ENCODE data around the gene SGPL1.
A peak's percentile ranks its signal among the peaks of the same experiment; 100 is the strongest.

The SGPL1 gene

DNA sequence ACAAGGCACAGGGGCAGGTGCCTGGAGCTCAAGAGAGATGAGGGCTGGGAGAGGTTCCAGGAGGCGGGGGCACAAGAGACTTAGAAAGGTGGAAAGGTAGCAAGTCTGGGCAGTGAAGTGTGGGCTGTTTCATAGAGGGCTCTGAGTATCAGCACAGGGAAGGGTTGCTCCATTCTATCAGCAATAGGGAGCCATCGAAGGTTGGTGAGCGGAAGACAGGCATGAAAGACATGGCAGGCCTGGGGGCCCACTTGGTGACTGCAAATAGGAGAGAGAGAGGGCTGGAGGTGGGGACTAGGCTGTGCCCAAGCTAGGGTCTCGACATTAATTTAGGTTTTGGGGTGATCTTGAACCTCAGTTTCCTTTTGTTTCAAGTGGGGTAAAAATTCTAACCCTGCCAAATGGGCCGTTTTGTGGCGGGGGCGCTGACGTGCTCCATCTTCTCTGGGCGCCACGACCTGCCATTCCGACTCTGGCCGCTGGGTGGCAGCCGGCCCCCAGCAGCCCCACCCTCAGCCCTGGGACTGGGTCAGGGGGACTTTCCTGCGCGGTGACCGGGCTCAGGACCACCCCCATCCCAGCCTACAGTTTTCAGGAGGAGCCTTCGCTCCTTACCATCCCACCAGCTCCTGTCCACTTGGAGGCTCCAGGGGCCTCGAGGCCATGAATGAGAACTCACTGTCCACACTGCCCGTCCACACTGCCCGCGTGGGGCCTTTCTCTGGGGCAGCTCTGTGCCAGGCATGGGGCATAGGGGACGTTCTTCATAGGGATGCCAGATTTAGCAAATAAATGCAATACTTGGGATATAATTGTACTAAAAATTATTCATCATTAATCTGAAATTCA is 109.9 kb downstream of the SGPL1 start:
- DNase-seq = peak; percentile 5
- no peak overlapping the region for H3K27ac Mint-ChIP-seq
- no peaks in the 10 kb centered on the region for H3K36me3 Mint-ChIP-seq
- peaks cover 12 to 17% of the 10 kb centered on the region in 2 donors for H3K4me1 Mint-ChIP-seq
- H3K27me3 Mint-ChIP-seq = peaks cover 28 to 37% of the 10 kb centered on the region in 2 donors
- H3K9me3 Mint-ChIP-seq = no peaks in the 10 kb centered on the region
- peak; percentile 78 to 79 for ATAC-seq (replicated peaks)
- H3K4me3 Mint-ChIP-seq = no peak overlapping the region

- no peak for DNase-seq
- Mint-ChIP-seq H3K27me3 (peaks cover 26 to 32% of the 10 kb centered on the region in 2 donors), H3K36me3 (no peaks in the 10 kb centered on the region), H3K9me3 (no peaks in the 10 kb centered on the region), H3K27ac (no peak overlapping the region), H3K4me1 (peaks cover 12 to 17% of the 10 kb centered on the region in 2 donors), H3K4me3 (no peak overlapping the region)
- ATAC-seq (replicated peaks) = no peak
Measured at GRCh38 chr10:70926226-70927000, 110.7 kb downstream of the SGPL1 start.

GRCh38 chr10:70927189-70927943 is 111.6 kb downstream of the SGPL1 start:
- no peaks in the 10 kb centered on the region for H3K9me3 Mint-ChIP-seq
- no peak overlapping the region for H3K27ac Mint-ChIP-seq
- peaks cover 12 to 17% of the 10 kb centered on the region in 2 donors for H3K4me1 Mint-ChIP-seq
- H3K4me3 Mint-ChIP-seq = no peak overlapping the region
- no peak for DNase-seq
- H3K27me3 Mint-ChIP-seq = peaks cover 19 to 29% of the 10 kb centered on the region in 2 donors
- ATAC-seq (replicated peaks) = no peak
- no peaks in the 10 kb centered on the region for H3K36me3 Mint-ChIP-seq

- H3K9me3 Mint-ChIP-seq = no peaks in the 10 kb centered on the region
- peaks cover 19 to 27% of the 10 kb centered on the region in 2 donors for H3K27me3 Mint-ChIP-seq
- no peaks in the 10 kb centered on the region for H3K36me3 Mint-ChIP-seq
- H3K27ac Mint-ChIP-seq = no peak overlapping the region
- DNase-seq = no peak
- peaks cover 12 to 17% of the 10 kb centered on the region in 2 donors for H3K4me1 Mint-ChIP-seq
- ATAC-seq (replicated peaks) = no peak
- H3K4me3 Mint-ChIP-seq = no peak overlapping the region
Measured at GRCh38 chr10:70928140-70928539, 112.4 kb downstream of the SGPL1 start.

- peaks cover 8 to 12% of the 10 kb centered on the region in 2 donors for H3K4me1 Mint-ChIP-seq
- DNase-seq (no peak), ATAC-seq (replicated peaks) (no peak)
- H3K9me3 Mint-ChIP-seq = no peaks in the 10 kb centered on the region
- no peak overlapping the region for H3K27ac Mint-ChIP-seq
- H3K36me3 Mint-ChIP-seq = no peaks in the 10 kb centered on the region
- H3K27me3 Mint-ChIP-seq = peaks cover 9 to 11% of the 10 kb centered on the region in 2 donors
- H3K4me3 Mint-ChIP-seq = no peak overlapping the region
Measured at GRCh38 chr10:70930263-70931000, 114.7 kb downstream of the SGPL1 start.

All from stimulated activated naive B cell treated with anti-CD40 and anti-IgM and Interleukin-4, amounts not matched to agents 10 μg/mL and 1 μg/mL and 100 μg/mL, for 72 hours (primary cell).